Spinal cord (tissue), 10 donors: ENCODE results near the gene CDC42BPB. TPM values are rescaled to one million over a fixed set of nuclear protein-coding genes. Genes with fewer than 3 reads are reported as not detected.

Source experiments
- DNase-seq, 6 donors: peaks; one replicate each; pipeline versions ENCODE4 v3.0.0 to v3.0.0-alpha.2; 2013 to 2015; ENCODE audit warnings: low spot score in 6 of 6, low read depth in 4 of 6
- H3K27ac ChIP-seq: one replicate; pipeline ENCODE4 v1.5.1; 2013; ENCODE audit warnings: low read depth, low read length, control low read depth
- H3K27me3 ChIP-seq: one replicate; pipeline ENCODE4 v1.6.1; 2013; ENCODE audit warnings: low read length; ENCODE audit not compliant: control insufficient read depth, insufficient read depth
- H3K36me3 ChIP-seq: one replicate; pipeline ENCODE4 v1.6.1; 2013; ENCODE audit warnings: low read length; ENCODE audit not compliant: control insufficient read depth, insufficient read depth
- H3K4me1 ChIP-seq: one replicate; pipeline ENCODE4 v1.6.1; 2013; ENCODE audit warnings: low read length; ENCODE audit not compliant: control insufficient read depth, insufficient read depth
- H3K4me3 ChIP-seq: one replicate; pipeline ENCODE4 v1.5.1; 2013; ENCODE audit warnings: low read depth, low read length, control low read depth
- H3K9me3 ChIP-seq: one replicate; pipeline ENCODE4 v1.6.1; 2013; ENCODE audit warnings: low read length; ENCODE audit not compliant: control insufficient read depth, insufficient read depth
- WGBS: methylation state at CpG from one replicate; pipeline ENCODE4 v1.1.5; 2013; ENCODE audit warnings: missing lambda C conversion rate; ENCODE audit not compliant: insufficient coverage; 5-methylcytosine and 5-hydroxymethylcytosine counted together
- polyA plus RNA-seq, 2 donors: library from polyadenylated mRNA; unstranded; fragments of 120-200 nt; gene quantifications; one replicate each; pipeline ENCODE4 v1.2.1, GENCODE V29; 2013; ENCODE audit not compliant: insufficient read length in 2 of 2
- total RNA-seq, 2 donors: library from RNA; depleted of rRNA in 1 of 2; stranded (reverse); fragments of 120-200 nt in 1 of 2; fragments of >200 nt in 1 of 2; gene quantifications; one replicate each; pipeline versions ENCODE4 v1.2.3 to v1.2.4, GENCODE V29; 2013 to 2014
- donor health status: healthy.

Gene CDC42BPB
- total and polyA plus RNA-seq, 4 donors: 69.0 to 115 (median 96.3) TPM

- Histone ChIP-seq H3K9me3 (no peaks in the 10 kb centered on the region), H3K36me3 (no peaks in the 10 kb centered on the region), H3K27ac (no peak overlapping the region), H3K27me3 (peaks cover 23% of the 10 kb centered on the region), H3K4me1 (peaks cover 27% of the 10 kb centered on the region), H3K4me3 (no peak overlapping the region)
- WGBS: 29% methylated on average over 13 of the region's 13 CpGs
- DNase-seq: peak in 2 of 6 donors; percentile 83 to 89
Observed at GRCh38 chr14:103087343-103087835, 30.0 kb upstream of the CDC42BPB start.

GRCh38 chr14:103086771-103087342, 29.5 kb upstream of the CDC42BPB start:
- no peaks in the 10 kb centered on the region for H3K9me3 ChIP-seq
- no peak overlapping the region for H3K27ac ChIP-seq
- H3K27me3 ChIP-seq: peaks cover 23% of the 10 kb centered on the region
- H3K4me3 ChIP-seq: no peak overlapping the region
- no peaks in the 10 kb centered on the region for H3K36me3 ChIP-seq
- DNase-seq: no peak
- 59% methylated on average over 7 of the region's 8 CpGs for WGBS
- peaks cover 27% of the 10 kb centered on the region for H3K4me1 ChIP-seq

- Histone ChIP-seq H3K9me3 (no peaks in the 10 kb centered on the region), H3K27me3 (peaks cover 11% of the 10 kb centered on the region), H3K4me3 (no peak overlapping the region), H3K4me1 (peaks cover 20% of the 10 kb centered on the region), H3K36me3 (no peaks in the 10 kb centered on the region), H3K27ac (no peak overlapping the region)
- DNase-seq: no peak
- 86% methylated on average over 15 of the region's 24 CpGs for WGBS
Observed at GRCh38 chr14:103085106-103086091, 28.1 kb upstream of the CDC42BPB start.

- H3K4me3 ChIP-seq: no peak within 1 kb of the TSS
- no peaks in the 10 kb centered on the region for H3K36me3 ChIP-seq
- no peak within 1 kb of the TSS for H3K27ac ChIP-seq
- no peaks in the 10 kb centered on the region for H3K9me3 ChIP-seq
- DNase-seq: peak in 1 of 6 donors; percentile 21
- peaks cover 20% of the 10 kb centered on the region for H3K4me1 ChIP-seq
- peaks cover 10% of the 10 kb centered on the region for H3K27me3 ChIP-seq
- 14% methylated on average over 60 of the region's 61 CpGs for WGBS
Observed at GRCh38 chr14:103084021-103084919, 26.9 kb upstream of the CDC42BPB start, which contains the start of gene LBHD2. LBHD2 (plus strand) TSS chr14:103084210; CDS start chr14:103086013, 1,803 bp downstream.

- Histone ChIP-seq H3K27ac (no peak overlapping the region), H3K4me1 (peaks cover 9% of the 10 kb centered on the region), H3K36me3 (no peaks in the 10 kb centered on the region), H3K4me3 (no peak overlapping the region), H3K27me3 (peaks cover 10% of the 10 kb centered on the region), H3K9me3 (no peaks in the 10 kb centered on the region)
- WGBS: 89% methylated on average over 2 of the region's 2 CpGs
- no peak for DNase-seq
Observed at GRCh38 chr14:103081951-103082350, 24.6 kb upstream of the CDC42BPB start.

GRCh38 chr14:103078860-103079587, 21.7 kb upstream of the CDC42BPB start:
- Histone ChIP-seq H3K27ac (no peak overlapping the region), H3K36me3 (no peaks in the 10 kb centered on the region), H3K4me3 (no peak overlapping the region), H3K9me3 (no peaks in the 10 kb centered on the region), H3K27me3 (peaks cover 2% of the 10 kb centered on the region), H3K4me1 (peaks cover 13% of the 10 kb centered on the region)
- 85% methylated on average over 10 of the region's 11 CpGs for WGBS
- DNase-seq: no peak

GRCh38 chr14:103078420-103078749, 21.0 kb upstream of the CDC42BPB start:
- Histone ChIP-seq H3K4me3 (no peak overlapping the region), H3K9me3 (no peaks in the 10 kb centered on the region), H3K27me3 (no peaks in the 10 kb centered on the region), H3K4me1 (peaks cover 13% of the 10 kb centered on the region), H3K36me3 (no peaks in the 10 kb centered on the region), H3K27ac (no peak overlapping the region)
- DNase-seq: peak in 5 of 6 donors; percentile 60 to 93 (median 72)
- WGBS: 0% methylated on average over 5 of the region's 9 CpGs

- no peak for DNase-seq
- Histone ChIP-seq H3K9me3 (no peaks in the 10 kb centered on the region), H3K36me3 (no peaks in the 10 kb centered on the region), H3K27me3 (no peaks in the 10 kb centered on the region), H3K27ac (no peak overlapping the region), H3K4me3 (peak overlapping the region; percentile 21), H3K4me1 (peaks cover 13% of the 10 kb centered on the region)
- 19% methylated on average over 21 of the region's 21 CpGs for WGBS
Observed at GRCh38 chr14:103074729-103075367, 17.5 kb upstream of the CDC42BPB start.
